GM18499 (cell line): Measurements from ENCODE around the gene NOX4.

Experiments used
- ATAC-seq: cut with Tn5 transposase; IDR thresholded peaks from one replicate; pipeline ENCODE4 v1.9.1; 2021; ENCODE audit warnings: moderate number of reproducible peaks; ENCODE audit not compliant: insufficient read depth, unreplicated experiment

The NOX4 gene

GRCh38 chr11:89490981-89491690 is at the start of gene NOX4:
Gene NOX4, minus strand, starts transcription at chr11:89491375. Its CDS starts 129 bp downstream, at chr11:89491246.
- no peak for ATAC-seq

GRCh38 chr11:89540826-89541225 is 49.7 kb upstream of the NOX4 start:
- ATAC-seq = no peak

GRCh38 chr11:89537936-89538335 is 46.8 kb upstream of the NOX4 start:
- ATAC-seq = no peak

GRCh38 chr11:89536926-89537325 is 45.8 kb upstream of the NOX4 start:
- ATAC-seq = no peak

GRCh38 chr11:89535221-89535620 is 44.0 kb upstream of the NOX4 start:
- no peak for ATAC-seq

- ATAC-seq = no peak
Measured at GRCh38 chr11:89529626-89530380, 38.6 kb upstream of the NOX4 start.

- no peak for ATAC-seq
Measured at GRCh38 chr11:89521792-89522191, 30.6 kb upstream of the NOX4 start.

GRCh38 chr11:89521294-89521693 is 30.1 kb upstream of the NOX4 start:
- no peak for ATAC-seq

GRCh38 chr11:89516496-89516895 is 25.3 kb upstream of the NOX4 start:
- no peak for ATAC-seq

- ATAC-seq = no peak
Measured at GRCh38 chr11:89508544-89508943, 17.4 kb upstream of the NOX4 start.

GRCh38 chr11:89504270-89504669 is 13.1 kb upstream of the NOX4 start:
- ATAC-seq = no peak

GRCh38 chr11:89503422-89503821 is 12.2 kb upstream of the NOX4 start:
- no peak for ATAC-seq

GRCh38 chr11:89502301-89502700 is 11.1 kb upstream of the NOX4 start:
- ATAC-seq = no peak

GRCh38 chr11:89500336-89500735 is 9.2 kb upstream of the NOX4 start:
- no peak for ATAC-seq

- ATAC-seq = no peak
Measured at GRCh38 chr11:89498845-89499448, 7.8 kb upstream of the NOX4 start.

- no peak for ATAC-seq
Measured at GRCh38 chr11:89495951-89496350, 4.8 kb upstream of the NOX4 start.

- no peak for ATAC-seq
Measured at GRCh38 chr11:89493431-89493830, 2.3 kb upstream of the NOX4 start.

- no peak for ATAC-seq
Measured at GRCh38 chr11:89490602-89490980, 584 bp downstream of the NOX4 start.

- ATAC-seq = no peak
Measured at GRCh38 chr11:89489930-89490329, 1.2 kb downstream of the NOX4 start.

- ATAC-seq = no peak
Measured at GRCh38 chr11:89487016-89487415, 4.2 kb downstream of the NOX4 start.

GRCh38 chr11:89484896-89485295 is 6.3 kb downstream of the NOX4 start:
- ATAC-seq = no peak
